HepG2 (cell line): ENCODE results near the gene AKNA. TPM values are rescaled to one million over a fixed set of nuclear protein-coding genes. Genes with fewer than 3 reads are reported as not detected.

Experiments used
- ATAC-seq: fragments of 200-7000 bp; cut with Tn5 transposase; 3 replicates; pipeline ENCODE4 v1.9.1; 2020; ENCODE audit warnings: mild to moderate bottlenecking, moderate library complexity
- BruUV-seq: library from RNA; stranded (reverse); fragments of 400-500 nt; replicated peaks from 2 replicates; lab custom pipeline; 2021; lab: Mats Ljungman, UMichigan
- CTCF ChIA-PET: fragments of 300-600 bp; formaldehyde crosslinking; extraction: SDS; loops from one replicate; lab custom pipeline; 2021; ENCODE audit warnings: low total read pairs, inconsistent platforms, low intra/inter-chr PET ratio; lab: Yijun Ruan, JAX
- POLR2A ChIA-PET: fragments of 350-600 bp; sonication (Branson Sonifier 250); formaldehyde crosslinking; loops from one replicate; lab custom pipeline; 2020; ENCODE audit warnings: antibody characterized with exemption, inconsistent platforms; lab: Yijun Ruan, JAX
- DNase-seq: peaks from one replicate; pipeline ENCODE4 v3.0.0-alpha.2; 2015; ENCODE audit warnings: low spot score
- FAIRE-seq: peaks from 3 replicates; lab custom pipeline; 2011; peaks lifted over from hg19 to GRCh38; lab: Jason Lieb, UNC
- H2AFZ ChIP-seq: one replicate; pipeline ENCODE4 v1.6.1; 2011; ENCODE audit warnings: low read length, inconsistent platforms
- H3K27ac ChIP-seq: fragments of 300-600 bp; 3 replicates; pipeline ENCODE4 v1.8.0; 2011; ENCODE audit warnings: mixed run types, mild to moderate bottlenecking, mixed read lengths, low read length, inconsistent platforms; ENCODE audit not compliant: insufficient read depth; ENCODE audit errors: extremely low read length
- H3K27me3 ChIP-seq, 2 experiments: fragments of 200-600 bp in 1 of 2; 2 replicates in 1 of 2; 3 replicates in 1 of 2; pipeline versions ENCODE4 v1.6.0 to v1.8.0; 2011; ENCODE audit warnings: low read length in 2 of 2, mild to moderate bottlenecking in 2 of 2, moderate library complexity in 2 of 2, inconsistent platforms in 1 of 2; ENCODE audit not compliant: insufficient read depth in 2 of 2, control insufficient read depth in 1 of 2
- H3K36me3 ChIP-seq, 2 experiments: fragments of 200-600 bp in 1 of 2; replicated peaks in 1 of 2; 2 replicates in 1 of 2; 3 replicates in 1 of 2; pipeline versions ENCODE4 v1.5.1 to v1.8.0; 2011; ENCODE audit warnings: low read length in 2 of 2, inconsistent platforms in 1 of 2; ENCODE audit not compliant: insufficient read depth in 2 of 2, control insufficient read depth in 1 of 2
- H3K4me1 ChIP-seq: 2 replicates; pipeline ENCODE4 v1.5.1; 2012; ENCODE audit warnings: low read length, inconsistent platforms; ENCODE audit not compliant: insufficient read depth
- H3K4me2 ChIP-seq: 2 replicates; pipeline ENCODE4 v1.6.0; 2011; ENCODE audit warnings: low read depth, low read length, inconsistent platforms
- H3K4me3 ChIP-seq, 3 experiments: fragments of 200-600 bp in 1 of 3; sonication (generic), shearing (Covaris generic) in 1 of 3; replicated peaks in 1 of 3; 2 replicates each; pipeline ENCODE4 v1.5.1; 2011 to 2016; ENCODE audit warnings: low read length in 3 of 3, inconsistent platforms in 2 of 3, low read depth in 2 of 3, mild to moderate bottlenecking in 2 of 3, control low read depth in 1 of 3, mixed read lengths in 1 of 3; ENCODE audit not compliant: insufficient read depth in 1 of 3
- H3K79me2 ChIP-seq: one replicate; pipeline ENCODE4 v1.6.1; 2011; ENCODE audit warnings: low read length, inconsistent platforms; ENCODE audit not compliant: insufficient read depth
- H3K9ac ChIP-seq: 2 replicates; pipeline ENCODE4 v1.6.0; 2011; ENCODE audit warnings: mild to moderate bottlenecking, low read depth, low read length, inconsistent platforms; ENCODE audit not compliant: insufficient read depth
- H3K9me3 ChIP-seq: 2 replicates; pipeline ENCODE4 v1.5.1; 2012; ENCODE audit warnings: mild to moderate bottlenecking, low read length
- H4K20me1 ChIP-seq: 2 replicates; pipeline ENCODE4 v1.6.0; 2011; ENCODE audit warnings: inconsistent platforms, mild to moderate bottlenecking, low read length, moderate library complexity; ENCODE audit not compliant: insufficient read depth
- FOSL2 ChIP-seq: sonication (generic); formaldehyde crosslinking; IDR thresholded peaks from 2 replicates; pipeline ENCODE4 v1.4.0; 2020; ENCODE audit warnings: missing genetic modification reagents
- HOXD1 ChIP-seq: sonication (generic); formaldehyde crosslinking; IDR thresholded peaks from 2 replicates; pipeline ENCODE4 v1.5.0; 2020; ENCODE audit warnings: missing genetic modification reagents
- KLF9 ChIP-seq: IDR thresholded peaks from 2 replicates; pipeline ENCODE4 v1.6.1; 2016; ENCODE audit warnings: low read depth
- MTF2 ChIP-seq: sonication (generic); formaldehyde crosslinking; IDR thresholded peaks from 2 replicates; pipeline ENCODE4 v1.5.0; 2020; ENCODE audit warnings: missing genetic modification reagents, borderline replicate concordance
- MYNN ChIP-seq: sonication (generic); formaldehyde crosslinking; IDR thresholded peaks from 2 replicates; pipeline ENCODE4 v1.4.0; 2020; ENCODE audit warnings: mild to moderate bottlenecking, low read depth, missing genetic modification reagents
- NAIF1 ChIP-seq: sonication (generic); formaldehyde crosslinking; IDR thresholded peaks from 2 replicates; pipeline ENCODE4 v1.5.0; 2020; ENCODE audit warnings: mild to moderate bottlenecking, missing genetic modification reagents, borderline replicate concordance
- NKX3-1 ChIP-seq: sonication (generic); formaldehyde crosslinking; IDR thresholded peaks from 2 replicates; pipeline ENCODE4 v1.5.0; 2020; ENCODE audit warnings: missing genetic modification reagents
- NR2F1 ChIP-seq, 2 experiments: fragments of 450-650 bp in 1 of 2; formaldehyde crosslinking in 1 of 2; IDR thresholded peaks; 2 replicates each; pipeline versions ENCODE4 v1.5.0 to v1.6.1; 2016 to 2020; ENCODE audit warnings: mild to moderate bottlenecking in 1 of 2, missing compliant biosample characterization in 1 of 2, missing genetic modification reagents in 1 of 2, moderate library complexity in 1 of 2
- SMAD1 ChIP-seq: sonication (generic); formaldehyde crosslinking; IDR thresholded peaks from 2 replicates; pipeline ENCODE4 v1.4.0; 2020; ENCODE audit warnings: missing genetic modification reagents, low read depth, mild to moderate bottlenecking, borderline replicate concordance
- SMARCE1 ChIP-seq: fragments of 450-650 bp; IDR thresholded peaks from 2 replicates; pipeline ENCODE4 v1.6.1; 2017; ENCODE audit warnings: borderline replicate concordance
- ZC3H13 ChIP-seq: sonication (generic); formaldehyde crosslinking; IDR thresholded peaks from 2 replicates; pipeline ENCODE4 v1.8.1; 2023; ENCODE audit warnings: mild to moderate bottlenecking, missing genetic modification reagents, moderate library complexity
- ZNF10 ChIP-seq: sonication (generic); formaldehyde crosslinking; IDR thresholded peaks from 2 replicates; pipeline ENCODE4 v1.4.0; 2020; ENCODE audit warnings: mild to moderate bottlenecking, low read depth, missing genetic modification reagents, borderline replicate concordance
- ZNF143 ChIP-seq: sonication (generic); formaldehyde crosslinking; IDR thresholded peaks from 2 replicates; pipeline ENCODE4 v1.4.0; 2020; ENCODE audit warnings: missing genetic modification reagents
- ZNF292 ChIP-seq: sonication (generic); formaldehyde crosslinking; IDR thresholded peaks from 2 replicates; pipeline ENCODE4 v1.8.1; 2022; ENCODE audit warnings: mild to moderate bottlenecking, low read depth, missing genetic modification reagents, borderline replicate concordance
- ZNF331 ChIP-seq: sonication (generic); formaldehyde crosslinking; IDR thresholded peaks from 2 replicates; pipeline ENCODE4 v1.4.0; 2020; ENCODE audit warnings: missing genetic modification reagents
- ZNF383 ChIP-seq: sonication (generic); formaldehyde crosslinking; IDR thresholded peaks from 2 replicates; pipeline ENCODE4 v1.4.0; 2020; ENCODE audit warnings: missing genetic modification reagents, mild to moderate bottlenecking, borderline replicate concordance
- ZNF879 ChIP-seq: sonication (generic); formaldehyde crosslinking; IDR thresholded peaks from 2 replicates; pipeline ENCODE4 v1.8.1; 2023; ENCODE audit warnings: missing genetic modification reagents
- ZSCAN21 ChIP-seq: sonication (generic); formaldehyde crosslinking; IDR thresholded peaks from 2 replicates; pipeline ENCODE4 v1.8.0; 2022; ENCODE audit warnings: mild to moderate bottlenecking, missing genetic modification reagents, moderate library complexity, borderline replicate concordance
- WGBS: methylation state at CpG from one replicate; pipeline ENCODE4 v1.1.6; 2017; ENCODE audit warnings: low lambda C conversion rate; 5-methylcytosine and 5-hydroxymethylcytosine counted together
- in situ Hi-C: cut with HindIII; loops from 2 replicates; pipeline ENCODE4 v1.10.0; 2017; ENCODE audit warnings: low pct_unique_long_range_greater_than_20kb; ENCODE audit not compliant: extremely low pct_ligation_motif_present
- intact Hi-C: fragments of 100-400 bp; cut with micrococcal nuclease; formaldehyde crosslinking; loops from one replicate; pipeline ENCODE4 v1.10.0; 2022; ENCODE audit not compliant: unreplicated experiment
- polyA plus RNA-seq, 8 experiments: library from polyadenylated mRNA; depleted of rRNA in 3 of 8; stranded (reverse) in 7 of 8; unstranded in 1 of 8; fragments of >200 nt; fragmentation: Illumina TruSeq in 4 of 8; extraction: Trizol in 4 of 8; gene quantifications; 2 replicates each; pipeline versions ENCODE4 v1.2.1 to v1.2.3, GENCODE V29; 2011 to 2016; ENCODE audit warnings: low read depth in 4 of 8, missing spikeins in 1 of 8, mixed read lengths in 1 of 8; ENCODE audit not compliant: insufficient read depth in 1 of 8
- total RNA-seq, 5 experiments: library from RNA; depleted of rRNA; stranded (reverse); fragments of >200 nt; fragmentation: Illumina TruSeq; extraction: Trizol; gene quantifications; 2 replicates each; pipeline ENCODE4 v1.2.3, GENCODE V29; 2016; ENCODE audit warnings: low read depth in 1 of 5
- TF ChIP-seq, protein P1 (sequence below): sonication (generic); formaldehyde crosslinking; IDR thresholded peaks from 2 replicates; pipeline ENCODE4 v1.5.0; 2020; ENCODE audit warnings: mild to moderate bottlenecking, missing genetic modification reagents
- TF ChIP-seq, protein P2 (sequence below): sonication (generic); formaldehyde crosslinking; IDR thresholded peaks from 2 replicates; pipeline ENCODE4 v1.8.0; 2022; ENCODE audit warnings: missing genetic modification reagents, low read depth, mild to moderate bottlenecking, borderline replicate concordance
- TF ChIP-seq, protein P3 (sequence below): sonication (generic); formaldehyde crosslinking; IDR thresholded peaks from 2 replicates; pipeline ENCODE4 v1.4.0; 2020; ENCODE audit warnings: mild to moderate bottlenecking, missing genetic modification reagents

Gene AKNA
- total and polyA plus RNA-seq, 2 of the 13 experiments (the other 11 are each of a cell fraction or from before 2014, with no cell fraction given): 3.0 to 3.1 TPM

DNA sequence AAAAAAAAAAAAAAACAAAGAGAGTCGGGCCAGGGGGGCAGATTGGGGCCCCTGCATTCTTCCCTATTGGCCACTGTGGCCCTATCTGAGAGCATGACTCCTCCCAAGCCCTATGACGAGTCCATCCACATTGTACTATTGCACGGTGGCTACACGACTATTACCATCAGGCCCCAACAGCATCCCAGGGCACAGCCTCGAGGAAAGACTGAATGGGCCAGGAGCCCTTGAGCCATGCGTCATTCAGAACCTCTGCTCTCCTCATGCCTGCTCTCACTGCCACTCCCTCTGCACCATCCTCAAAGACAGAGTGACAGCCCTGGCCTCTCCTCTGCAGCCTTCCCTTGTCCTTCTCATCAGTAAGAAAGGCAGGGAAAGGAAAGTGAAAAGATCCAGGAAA lies 85.1 kb downstream of the AKNA start (continued):
- TF ChIP-seq, protein P1, sequence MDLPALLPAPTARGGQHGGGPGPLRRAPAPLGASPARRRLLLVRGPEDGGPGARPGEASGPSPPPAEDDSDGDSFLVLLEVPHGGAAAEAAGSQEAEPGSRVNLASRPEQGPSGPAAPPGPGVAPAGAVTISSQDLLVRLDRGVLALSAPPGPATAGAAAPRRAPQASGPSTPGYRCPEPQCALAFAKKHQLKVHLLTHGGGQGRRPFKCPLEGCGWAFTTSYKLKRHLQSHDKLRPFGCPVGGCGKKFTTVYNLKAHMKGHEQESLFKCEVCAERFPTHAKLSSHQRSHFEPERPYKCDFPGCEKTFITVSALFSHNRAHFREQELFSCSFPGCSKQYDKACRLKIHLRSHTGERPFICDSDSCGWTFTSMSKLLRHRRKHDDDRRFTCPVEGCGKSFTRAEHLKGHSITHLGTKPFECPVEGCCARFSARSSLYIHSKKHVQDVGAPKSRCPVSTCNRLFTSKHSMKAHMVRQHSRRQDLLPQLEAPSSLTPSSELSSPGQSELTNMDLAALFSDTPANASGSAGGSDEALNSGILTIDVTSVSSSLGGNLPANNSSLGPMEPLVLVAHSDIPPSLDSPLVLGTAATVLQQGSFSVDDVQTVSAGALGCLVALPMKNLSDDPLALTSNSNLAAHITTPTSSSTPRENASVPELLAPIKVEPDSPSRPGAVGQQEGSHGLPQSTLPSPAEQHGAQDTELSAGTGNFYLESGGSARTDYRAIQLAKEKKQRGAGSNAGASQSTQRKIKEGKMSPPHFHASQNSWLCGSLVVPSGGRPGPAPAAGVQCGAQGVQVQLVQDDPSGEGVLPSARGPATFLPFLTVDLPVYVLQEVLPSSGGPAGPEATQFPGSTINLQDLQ (CRISPR knock-in tag): no peak
- TF ChIP-seq MYNN (CRISPR knock-in tag) (no peak), ZNF383 (CRISPR knock-in tag) (no peak), ZNF331 (CRISPR knock-in tag) (no peak), HOXD1 (no peak)

DNA sequence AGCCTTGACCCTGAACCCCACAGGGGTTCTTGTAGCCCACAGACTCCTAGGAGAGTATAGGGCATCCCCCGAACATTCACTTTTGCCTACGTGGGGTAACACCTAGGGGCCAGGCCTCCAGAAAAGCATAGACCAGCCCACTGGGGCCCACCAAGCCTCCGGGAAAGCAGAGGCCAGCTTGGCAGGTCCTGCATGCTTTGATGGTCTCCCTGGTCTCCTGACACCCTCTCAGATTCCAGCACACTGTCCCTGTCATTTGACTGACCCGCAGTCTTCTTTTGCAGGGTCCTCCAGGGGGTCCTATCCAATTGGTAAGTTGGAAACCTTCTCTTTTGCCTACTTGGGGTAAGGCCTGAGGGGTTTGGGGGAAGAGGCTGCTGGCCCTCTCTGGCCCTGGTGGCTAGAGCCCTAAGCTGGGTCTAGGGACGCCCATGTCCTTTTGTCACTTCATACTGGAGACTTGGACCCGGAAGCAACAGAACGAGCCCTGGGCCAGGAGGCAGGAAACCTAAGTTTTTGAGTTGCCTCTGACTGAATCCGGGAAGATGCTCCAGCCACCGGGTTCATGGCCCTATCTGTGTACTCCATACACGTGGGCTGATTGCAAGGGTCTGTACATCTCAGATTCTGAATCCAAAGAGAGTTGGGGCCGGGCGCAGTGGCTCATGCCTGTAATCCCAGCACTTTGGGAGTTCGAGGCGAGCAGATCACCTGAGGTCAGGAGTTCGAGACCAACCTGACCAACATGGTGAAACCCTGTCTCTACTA lies 85.8 kb downstream of the AKNA start:
- H3K79me2 ChIP-seq: no peaks in the 10 kb centered on the region
- in situ Hi-C loops: no loop called here
- ATAC-seq (no peak), FAIRE-seq (no peak), DNase-seq (no peak)
- H3K27ac ChIP-seq: no peak overlapping the region
- no peak overlapping the region for H3K9ac ChIP-seq
- peaks cover 13% of the 10 kb centered on the region for H3K4me1 ChIP-seq
- POLR2A ChIA-PET: interaction anchor here (0.7 kb wide), 1 partner anchor 194 kb away, joined by 3 read pairs; no protein-coding TSS in a partner anchor
- WGBS: 94% methylated on average over 11 of the region's 15 CpGs
- no peaks in the 10 kb centered on the region for H3K27me3 ChIP-seq
- peaks cover 35 to 88% of the 10 kb centered on the region in 2 experiments for H3K36me3 ChIP-seq
- H3K9me3 ChIP-seq: no peaks in the 10 kb centered on the region
- no peaks in the 10 kb centered on the region for H4K20me1 ChIP-seq
- BruUV-seq: no TSS peak
- CTCF ChIA-PET: no interaction called here
- H2AFZ ChIP-seq: no peak overlapping the region
- no peak overlapping the region for H3K4me2 ChIP-seq
- intact Hi-C loops: no loop called here
- no peak overlapping the region for H3K4me3 ChIP-seq
- TF ChIP-seq KLF9 (CRISPR knock-in tag): no peak
- no peak for TF ChIP-seq NKX3-1 (CRISPR knock-in tag)
- no peak for TF ChIP-seq MTF2 (CRISPR knock-in tag)
- no peak for TF ChIP-seq NR2F1 (CRISPR knock-in tag; IDR thresholded peaks at IDR 0.05)
- TF ChIP-seq FOSL2 (CRISPR knock-in tag): no peak
- no peak for TF ChIP-seq ZNF879 (CRISPR knock-in tag)
- TF ChIP-seq ZNF10: no peak
- TF ChIP-seq NAIF1: no peak
- no peak for TF ChIP-seq SMAD1 (CRISPR knock-in tag)
- no peak for TF ChIP-seq ZNF143 (CRISPR knock-in tag)
- TF ChIP-seq, protein P2, sequence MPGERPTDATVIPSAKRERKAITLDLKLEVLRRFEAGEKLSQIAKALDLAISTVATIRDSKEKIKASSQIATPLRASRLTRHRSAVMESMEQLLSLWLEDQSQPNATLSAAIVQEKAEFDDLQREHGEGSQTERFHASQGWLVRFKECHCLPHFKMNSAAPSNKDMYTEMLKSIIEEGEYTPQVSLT: no peak
- TF ChIP-seq SMARCE1: no peak
- TF ChIP-seq ZNF292 (CRISPR knock-in tag): no peak
- TF ChIP-seq, protein P3, sequence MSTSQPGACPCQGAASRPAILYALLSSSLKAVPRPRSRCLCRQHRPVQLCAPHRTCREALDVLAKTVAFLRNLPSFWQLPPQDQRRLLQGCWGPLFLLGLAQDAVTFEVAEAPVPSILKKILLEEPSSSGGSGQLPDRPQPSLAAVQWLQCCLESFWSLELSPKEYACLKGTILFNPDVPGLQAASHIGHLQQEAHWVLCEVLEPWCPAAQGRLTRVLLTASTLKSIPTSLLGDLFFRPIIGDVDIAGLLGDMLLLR (CRISPR knock-in tag): no peak
- TF ChIP-seq ZSCAN21 (CRISPR knock-in tag): no peak
- no peak for TF ChIP-seq ZC3H13 (CRISPR knock-in tag)
